CD4-positive, alpha-beta T cell treated with Interleukin-21 for 1 hour (primary cell): ENCODE results near the gene SNAI3.

Source experiments
- DNase-seq: peaks from one replicate; pipeline ENCODE4 v3.0.0-alpha.2; 2020

Gene SNAI3

DNA sequence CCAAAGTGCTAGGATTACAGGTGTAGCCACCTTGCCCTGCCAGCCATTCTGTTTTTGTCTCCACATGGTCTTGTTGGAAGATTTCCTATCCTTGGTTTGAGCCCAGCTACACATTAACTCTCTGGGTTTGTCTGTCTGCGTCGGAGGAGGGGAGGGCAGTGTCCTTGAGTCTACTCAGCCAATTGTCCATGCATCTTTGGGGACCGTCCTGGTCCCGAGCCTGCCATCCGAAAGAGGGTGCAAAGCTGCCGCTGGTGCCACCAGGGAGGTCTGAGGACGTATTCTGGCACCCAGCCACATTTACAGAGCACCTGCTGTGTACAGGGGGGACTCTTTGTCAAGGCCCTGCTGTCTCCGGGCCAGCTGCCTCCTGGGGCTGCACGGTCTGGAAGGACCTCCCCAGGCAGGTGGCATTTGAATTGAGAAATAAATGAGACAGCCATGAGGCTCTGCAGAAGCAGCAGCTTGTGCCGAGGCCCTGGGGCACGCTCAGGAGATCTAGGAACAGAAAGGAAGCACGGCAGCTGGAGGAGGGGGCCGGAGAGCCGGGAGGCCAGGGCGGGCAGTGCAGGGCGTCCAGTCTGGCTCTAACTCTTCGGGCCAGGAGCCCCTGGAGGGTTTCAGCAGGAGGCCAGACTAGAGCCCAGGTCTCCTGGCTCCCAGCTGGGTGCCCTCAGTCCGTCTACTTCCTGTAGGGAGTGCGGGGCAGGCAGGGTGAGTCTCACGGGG, 36.9 kb downstream of the SNAI3 start:
- DNase-seq, result no peak

DNA sequence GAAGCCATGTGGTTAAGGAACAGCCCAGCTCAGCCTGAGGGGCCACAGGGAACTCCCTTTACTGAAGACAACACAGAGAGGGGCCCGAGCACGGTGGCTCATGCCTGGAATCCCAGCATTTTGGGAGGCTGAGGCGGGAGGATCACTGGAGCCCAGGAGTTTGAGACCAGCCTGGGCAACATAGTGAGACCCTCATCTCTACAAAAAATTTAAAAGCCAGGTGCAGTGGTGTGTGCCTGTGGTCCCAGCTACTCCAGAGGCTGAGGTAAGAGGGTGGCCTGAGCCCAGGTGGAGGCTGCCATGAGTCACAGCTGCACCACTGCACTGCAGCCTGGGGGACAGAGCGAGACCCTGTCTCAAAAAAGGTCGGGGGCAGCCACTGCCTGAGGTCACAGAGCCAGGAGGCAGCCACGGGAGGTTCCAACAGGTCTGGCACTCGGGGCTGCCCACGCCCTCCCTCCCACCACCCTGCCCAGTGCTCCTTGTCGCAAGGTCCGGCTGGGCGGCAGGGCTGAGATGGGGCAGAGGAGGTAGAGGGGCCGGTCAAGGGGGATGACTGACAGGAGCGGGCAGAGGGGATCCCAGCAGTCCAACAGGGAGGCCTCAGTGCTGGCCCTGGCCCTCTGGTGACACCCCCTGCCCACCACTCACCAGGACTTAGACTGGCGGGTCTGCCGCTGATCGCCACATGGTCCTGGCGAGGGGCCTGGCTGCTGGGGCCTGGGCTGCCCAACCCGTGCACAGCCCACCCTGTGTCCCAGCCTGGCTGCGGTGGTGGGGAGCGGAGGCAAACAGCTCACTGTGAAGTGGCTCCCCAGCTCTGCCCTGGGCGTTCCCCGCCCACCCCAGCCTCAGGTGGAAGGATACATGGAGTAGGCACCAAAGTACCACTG, 38.9 kb downstream of the SNAI3 start:
- DNase-seq, result no peak

DNA sequence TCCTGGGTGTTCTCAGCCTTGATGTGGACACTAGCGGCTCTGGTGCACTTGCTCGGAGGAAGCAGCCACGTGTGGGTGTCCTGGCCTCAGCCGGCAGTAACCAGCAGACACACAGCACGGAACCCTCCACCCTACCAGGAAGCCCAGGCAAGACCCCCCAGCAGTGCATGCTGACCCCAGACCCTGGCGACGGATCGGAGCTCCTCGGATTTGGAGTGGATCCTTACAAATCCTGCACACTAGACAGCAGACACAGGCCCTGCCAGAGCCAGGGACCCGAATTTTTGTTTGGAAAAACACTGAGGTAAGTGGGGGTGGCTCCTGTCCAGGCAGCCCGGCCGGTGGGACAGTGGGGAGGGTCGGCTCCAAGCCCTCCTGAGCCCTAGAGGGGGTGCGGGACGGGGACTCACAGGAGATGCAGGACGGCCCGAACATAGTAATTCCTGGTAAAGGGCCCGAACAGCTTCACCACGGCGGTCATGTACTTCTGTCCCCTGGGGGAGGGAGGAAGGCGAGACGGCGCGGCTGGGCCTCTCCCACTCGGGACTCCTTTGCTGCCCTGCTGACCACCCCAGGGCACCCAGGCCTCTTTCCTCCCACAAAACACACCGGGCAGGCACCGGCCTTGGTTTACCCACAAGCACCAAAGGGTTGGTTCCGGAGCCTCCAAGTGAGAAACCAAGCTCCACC, 39.8 kb downstream of the SNAI3 start:
- DNase-seq, result no peak

DNA sequence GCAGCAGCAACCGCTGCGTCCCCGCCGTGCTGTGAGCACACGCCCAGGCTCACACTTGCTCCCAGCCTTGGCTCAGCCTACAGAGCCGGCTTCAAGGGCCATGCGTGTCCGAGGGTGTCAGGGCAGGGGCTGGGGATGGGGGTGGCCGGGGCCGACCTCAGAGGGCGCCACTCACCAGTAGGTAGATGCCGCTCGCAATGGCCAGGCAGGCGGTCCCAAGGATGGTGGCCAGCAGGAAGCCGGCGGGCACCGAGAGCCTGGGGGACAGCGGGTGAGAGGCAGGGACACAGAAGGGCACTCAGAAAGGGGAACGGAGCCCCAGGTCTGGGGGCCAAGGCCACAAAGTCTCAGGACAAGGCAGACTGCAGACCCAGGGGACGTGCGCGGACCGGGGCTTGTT, 40.4 kb downstream of the SNAI3 start:
- no peak for DNase-seq

DNA sequence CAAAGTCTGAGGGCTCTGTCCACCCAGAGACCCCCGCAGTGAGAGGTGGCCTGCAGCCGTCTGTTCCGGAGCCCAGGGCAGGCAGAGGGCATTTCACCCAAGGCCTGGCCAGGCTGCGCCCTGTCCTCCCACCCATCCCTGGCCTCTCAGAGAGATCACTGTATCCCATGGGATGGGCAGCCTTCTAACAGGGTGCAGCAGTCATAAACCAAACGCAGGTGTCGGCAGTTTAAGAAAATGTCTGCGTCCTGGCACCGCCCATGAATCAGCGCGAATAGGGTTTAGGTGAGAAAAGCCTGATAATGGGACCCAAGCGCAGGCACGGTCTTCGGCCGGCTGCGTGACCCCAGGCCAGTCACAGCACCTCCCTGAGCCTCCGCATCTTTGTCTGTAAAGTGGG, 40.9 kb downstream of the SNAI3 start:
- DNase-seq, result no peak

DNA sequence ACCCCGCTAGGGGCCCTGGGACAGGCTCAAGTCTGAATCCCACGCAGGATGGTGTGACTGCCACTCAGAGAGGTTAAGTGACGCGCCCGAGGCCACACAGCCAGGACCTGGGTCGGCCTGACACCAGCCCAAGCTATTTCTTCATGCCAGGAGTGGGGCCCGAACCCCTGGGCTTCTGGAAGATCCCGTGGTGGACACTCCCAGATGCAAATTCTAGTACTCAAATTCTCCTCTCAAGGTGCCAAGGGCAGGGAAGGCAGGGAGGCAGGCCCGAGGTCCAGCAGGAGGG, 42.7 kb downstream of the SNAI3 start:
- no peak for DNase-seq

DNA sequence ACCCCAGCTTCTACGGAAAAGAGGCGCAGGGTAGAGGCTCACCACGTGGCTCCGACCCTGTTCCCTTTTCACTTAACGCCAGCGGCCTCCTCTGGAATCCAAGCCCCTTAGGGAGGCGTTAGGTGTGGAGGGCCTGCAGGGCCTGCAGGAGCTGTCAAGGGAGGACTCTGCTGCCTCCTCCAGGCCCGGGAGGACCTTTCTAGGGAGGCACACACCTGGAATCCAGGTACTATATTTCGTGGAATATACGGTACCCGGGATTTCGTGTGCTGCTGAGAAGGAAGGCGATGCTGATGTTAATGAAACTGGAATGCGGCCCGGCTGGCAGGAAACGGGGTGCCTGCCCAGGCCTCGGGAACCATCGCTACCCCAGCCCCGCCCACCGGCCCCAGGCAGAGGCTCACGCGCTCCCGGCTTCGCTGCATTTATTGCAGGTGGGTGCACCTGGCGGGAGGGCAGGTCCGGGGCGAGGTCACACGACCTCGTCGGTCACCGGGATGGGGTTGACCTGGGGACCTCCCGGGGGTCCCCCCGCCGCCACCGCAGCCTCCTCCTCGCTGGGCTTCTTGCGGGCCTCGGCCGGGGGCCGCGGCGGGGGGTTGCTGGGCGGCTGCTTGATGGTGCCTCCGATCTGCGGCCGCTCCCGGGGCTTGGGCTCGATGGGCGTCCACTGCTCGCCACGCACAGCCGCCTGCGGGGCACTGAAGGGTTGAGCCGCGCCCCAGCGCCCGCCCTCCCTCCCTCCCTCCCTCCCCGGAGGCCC, 43.2 kb downstream of the SNAI3 start:
- DNase-seq, result no peak

DNA sequence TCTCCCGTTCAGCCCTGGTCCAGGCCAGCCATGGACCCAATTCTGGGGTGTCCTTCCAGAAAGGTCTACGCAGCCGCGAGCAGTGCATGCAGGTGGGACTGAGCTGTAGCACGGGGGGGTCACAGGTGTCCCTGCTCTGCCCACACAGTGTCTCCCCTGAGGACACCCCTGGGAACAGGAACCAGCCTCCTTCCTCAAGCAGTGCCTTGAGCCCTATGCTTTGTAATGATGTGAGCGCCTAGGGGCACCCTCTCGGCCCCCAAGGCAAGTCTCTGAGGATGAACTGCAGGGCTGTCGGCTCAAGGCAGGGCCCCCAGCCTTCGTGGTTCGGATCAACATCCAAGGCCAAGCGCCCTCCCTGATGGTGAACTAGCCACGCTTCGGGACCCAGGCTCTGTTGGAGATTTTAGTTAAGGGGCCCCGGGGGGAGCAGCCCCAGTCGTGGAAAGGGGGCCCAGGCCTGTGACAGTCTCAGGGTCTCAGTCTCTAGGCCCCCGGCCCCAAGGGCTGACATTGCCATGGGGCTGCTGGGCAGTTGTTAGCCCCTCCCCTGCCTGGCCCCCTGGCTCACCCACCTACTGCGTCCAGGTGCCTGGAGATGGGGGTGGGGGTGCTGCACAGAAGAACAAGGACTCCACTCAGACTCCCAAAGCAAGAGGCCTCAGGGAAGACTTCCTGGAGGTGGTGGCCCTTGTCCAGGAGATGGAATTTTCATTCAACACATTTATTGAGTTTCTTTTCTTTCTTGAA, 45.6 kb downstream of the SNAI3 start:
- DNase-seq, result no peak

DNA sequence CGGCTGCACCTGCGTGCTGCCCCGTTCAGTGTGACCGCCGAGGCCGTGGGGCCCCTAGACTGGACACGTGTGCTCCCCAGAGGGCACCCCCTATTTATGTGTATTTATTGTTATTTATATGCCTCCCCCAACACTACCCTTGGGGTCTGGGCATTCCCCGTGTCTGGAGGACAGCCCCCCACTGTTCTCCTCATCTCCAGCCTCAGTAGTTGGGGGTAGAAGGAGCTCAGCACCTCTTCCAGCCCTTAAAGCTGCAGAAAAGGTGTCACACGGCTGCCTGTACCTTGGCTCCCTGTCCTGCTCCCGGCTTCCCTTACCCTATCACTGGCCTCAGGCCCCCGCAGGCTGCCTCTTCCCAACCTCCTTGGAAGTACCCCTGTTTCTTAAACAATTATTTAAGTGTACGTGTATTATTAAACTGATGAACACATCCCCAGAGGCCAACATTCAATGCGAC, 46.2 kb downstream of the SNAI3 start:
- DNase-seq, result no peak

DNA sequence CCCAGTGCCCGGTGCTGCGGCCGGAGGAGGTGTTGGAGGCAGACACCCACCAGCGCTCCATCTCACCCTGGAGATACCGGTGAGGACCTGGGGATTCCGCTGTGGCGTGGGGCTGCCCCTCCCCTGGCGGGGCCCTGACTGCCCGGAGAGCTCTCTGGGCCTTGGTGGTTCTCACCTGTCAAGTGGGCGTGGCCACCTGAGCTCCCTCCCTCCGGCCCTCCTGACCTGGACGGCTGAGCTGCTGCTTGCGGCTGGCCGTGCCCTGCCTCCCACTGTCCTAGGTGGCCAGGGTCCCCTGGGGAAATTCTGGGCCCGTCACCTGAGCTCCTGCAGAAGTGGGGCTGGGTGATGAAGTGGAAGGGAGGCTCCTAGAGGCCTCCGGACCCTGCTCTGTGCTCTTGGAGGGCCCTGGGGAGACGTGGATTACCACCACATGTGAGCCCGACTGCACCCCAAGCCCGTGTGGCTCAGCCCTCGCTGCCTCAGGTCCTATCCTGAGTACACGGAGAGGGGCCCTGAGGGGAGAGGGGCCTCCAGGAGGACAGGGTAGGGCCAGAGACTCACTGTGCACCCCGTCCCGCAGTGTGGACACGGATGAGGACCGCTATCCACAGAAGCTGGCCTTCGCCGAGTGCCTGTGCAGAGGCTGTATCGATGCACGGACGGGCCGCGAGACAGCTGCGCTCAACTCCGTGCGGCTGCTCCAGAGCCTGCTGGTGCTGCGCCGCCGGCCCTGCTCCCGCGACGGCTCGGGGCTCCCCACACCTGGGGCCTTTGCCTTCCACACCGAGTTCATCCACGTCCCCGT, 46.9 kb downstream of the SNAI3 start:
- DNase-seq, result no peak

DNA sequence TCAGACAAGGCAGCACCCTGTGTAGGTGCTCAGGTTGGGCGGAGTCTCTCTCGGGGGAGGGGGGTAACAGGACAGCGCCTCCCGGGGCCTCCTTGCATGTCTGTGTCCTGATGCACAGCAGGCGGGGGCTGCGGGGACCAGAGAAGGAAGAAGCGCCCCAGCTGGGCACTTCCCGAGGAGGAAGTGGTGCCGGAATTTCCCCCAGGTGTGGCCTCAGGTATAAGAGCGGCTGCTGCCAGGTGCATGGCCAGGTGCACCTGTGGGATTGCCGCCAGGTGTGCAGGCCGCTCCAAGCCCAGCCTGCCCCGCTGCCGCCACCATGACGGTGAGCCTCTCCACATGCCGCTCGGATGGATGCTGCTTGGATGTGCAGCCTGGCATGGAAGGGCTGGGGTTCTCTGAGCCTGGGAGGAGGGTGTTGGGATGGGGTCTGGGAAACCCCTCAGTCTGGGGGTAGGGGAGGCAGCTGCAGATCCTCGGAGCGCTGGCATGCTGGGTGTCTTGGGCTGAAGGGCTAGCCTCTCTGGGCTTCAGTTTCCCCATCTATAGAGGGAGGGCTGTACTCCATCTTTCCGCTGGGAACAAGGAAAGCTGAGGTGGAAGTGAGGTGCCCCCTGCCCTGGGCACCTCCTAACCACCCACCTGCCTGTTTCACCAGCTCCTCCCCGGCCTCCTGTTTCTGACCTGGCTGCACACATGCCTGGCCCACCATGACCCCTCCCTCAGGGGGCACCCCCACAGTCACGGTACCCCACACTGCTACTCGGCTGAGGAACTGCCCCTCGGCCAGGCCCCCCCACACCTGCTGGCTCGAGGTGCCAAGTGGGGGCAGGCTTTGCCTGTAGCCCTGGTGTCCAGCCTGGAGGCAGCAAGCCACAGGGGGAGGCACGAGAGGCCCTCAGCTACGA, 47.7 kb downstream of the SNAI3 start, which contains the start of gene IL17C:
Gene IL17C, plus strand, starts transcription at position 250 of the 908 bp plus-strand sequence. Its CDS starts 70 bp downstream, at position 320.
- peak; percentile 53 for DNase-seq

DNA sequence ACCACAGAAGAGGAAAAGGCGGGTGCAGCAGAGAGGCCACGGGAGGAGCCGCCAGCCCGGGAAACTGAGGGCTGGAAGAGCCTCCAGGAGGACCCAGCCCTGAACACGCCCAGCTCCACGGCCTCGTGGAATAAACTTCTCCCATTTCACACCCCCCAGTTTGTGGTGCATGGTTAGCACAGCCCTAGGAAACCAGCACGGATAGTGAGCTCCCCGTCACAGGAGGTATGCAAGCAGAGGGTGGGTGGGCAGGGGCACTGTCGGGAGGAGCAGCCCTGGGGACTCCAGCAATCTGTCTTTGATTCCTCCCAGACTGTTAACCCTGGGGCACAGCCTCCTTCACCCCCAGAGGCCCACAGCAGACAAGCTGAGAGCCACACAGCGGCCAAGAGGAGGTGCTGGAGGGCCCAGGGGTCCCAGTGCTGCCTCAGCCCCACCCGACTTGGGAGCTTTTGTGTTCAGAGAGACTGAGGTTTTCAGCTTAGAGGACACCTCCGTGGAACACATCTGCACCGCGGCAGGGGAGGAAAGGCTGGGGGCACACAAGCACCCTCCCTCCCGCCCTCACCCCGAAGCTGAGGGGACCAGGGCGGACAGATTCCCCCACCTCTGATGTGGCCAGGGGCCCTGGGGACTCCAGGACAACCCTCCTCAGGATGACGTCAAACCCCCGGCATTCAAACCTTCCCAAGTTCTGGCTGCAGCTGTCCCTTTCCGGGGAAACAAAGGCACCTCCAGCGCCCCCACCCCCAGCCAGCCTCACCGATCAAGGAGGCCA, 49.6 kb downstream of the SNAI3 start:
- DNase-seq, result no peak

DNA sequence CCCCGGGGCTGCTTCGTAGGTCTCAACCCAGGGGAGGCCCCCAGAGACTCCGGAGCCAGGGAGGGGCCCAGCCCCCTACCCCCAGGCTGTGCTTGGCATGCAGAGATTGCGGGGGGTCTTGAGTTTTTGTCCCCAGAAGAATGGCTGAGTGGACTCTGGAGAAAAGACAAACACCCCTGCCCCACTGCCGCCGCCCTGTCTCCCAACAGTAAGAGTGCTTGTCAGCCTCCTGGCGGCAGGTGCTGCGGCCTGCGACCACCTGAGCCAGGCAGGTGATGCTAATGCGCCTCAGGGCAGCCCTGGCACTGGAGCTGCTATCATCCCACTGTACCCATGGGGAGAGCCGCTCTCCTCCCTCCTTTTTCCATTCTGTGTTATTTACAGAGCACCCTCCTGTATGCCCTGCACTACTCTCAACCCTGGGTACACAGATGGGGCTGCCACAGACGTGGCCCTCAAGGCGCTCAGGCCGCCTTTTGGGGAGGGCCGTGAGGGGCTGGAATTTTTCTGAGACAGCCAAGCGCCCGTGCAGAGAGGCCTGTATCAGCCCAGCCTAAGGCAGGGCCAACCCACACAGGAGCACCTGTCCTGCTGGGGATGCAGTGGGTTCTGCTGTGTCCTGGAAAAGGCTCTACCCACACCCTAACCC, 50.5 kb downstream of the SNAI3 start:
- DNase-seq, result no peak

DNA sequence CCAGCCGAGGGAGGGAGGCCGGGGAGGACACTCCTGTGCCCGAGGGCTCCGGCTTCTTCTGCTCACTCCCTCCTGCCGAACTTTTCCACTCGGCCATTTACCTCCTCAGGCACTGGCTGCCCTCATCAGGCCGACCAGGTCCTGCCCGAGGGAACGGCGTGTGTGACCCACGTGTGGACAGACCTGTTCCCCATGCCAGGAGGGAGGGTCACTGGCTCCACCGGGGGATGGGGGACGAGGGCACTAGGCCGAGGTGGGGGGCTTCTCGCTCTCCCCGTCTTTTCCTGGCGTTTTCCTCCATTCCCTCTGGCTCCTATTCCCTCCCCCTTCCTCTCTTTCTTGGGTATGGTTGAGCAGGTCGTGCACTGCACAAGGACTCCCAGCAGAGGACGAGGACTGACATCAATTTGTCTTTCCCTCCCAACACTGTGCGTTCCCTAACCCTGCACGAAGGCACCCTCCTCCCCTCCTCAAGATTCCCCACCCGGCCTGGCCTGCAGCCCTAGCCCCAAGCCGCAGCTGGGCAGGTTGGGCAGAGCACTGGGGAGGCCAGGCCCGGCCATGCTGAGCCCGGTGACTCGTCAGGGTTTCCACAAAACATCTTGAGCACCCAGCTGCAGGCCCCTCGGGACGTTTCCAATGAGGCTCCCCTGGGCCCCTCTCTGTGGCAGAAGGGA, 51.2 kb downstream of the SNAI3 start:
- no peak for DNase-seq

DNA sequence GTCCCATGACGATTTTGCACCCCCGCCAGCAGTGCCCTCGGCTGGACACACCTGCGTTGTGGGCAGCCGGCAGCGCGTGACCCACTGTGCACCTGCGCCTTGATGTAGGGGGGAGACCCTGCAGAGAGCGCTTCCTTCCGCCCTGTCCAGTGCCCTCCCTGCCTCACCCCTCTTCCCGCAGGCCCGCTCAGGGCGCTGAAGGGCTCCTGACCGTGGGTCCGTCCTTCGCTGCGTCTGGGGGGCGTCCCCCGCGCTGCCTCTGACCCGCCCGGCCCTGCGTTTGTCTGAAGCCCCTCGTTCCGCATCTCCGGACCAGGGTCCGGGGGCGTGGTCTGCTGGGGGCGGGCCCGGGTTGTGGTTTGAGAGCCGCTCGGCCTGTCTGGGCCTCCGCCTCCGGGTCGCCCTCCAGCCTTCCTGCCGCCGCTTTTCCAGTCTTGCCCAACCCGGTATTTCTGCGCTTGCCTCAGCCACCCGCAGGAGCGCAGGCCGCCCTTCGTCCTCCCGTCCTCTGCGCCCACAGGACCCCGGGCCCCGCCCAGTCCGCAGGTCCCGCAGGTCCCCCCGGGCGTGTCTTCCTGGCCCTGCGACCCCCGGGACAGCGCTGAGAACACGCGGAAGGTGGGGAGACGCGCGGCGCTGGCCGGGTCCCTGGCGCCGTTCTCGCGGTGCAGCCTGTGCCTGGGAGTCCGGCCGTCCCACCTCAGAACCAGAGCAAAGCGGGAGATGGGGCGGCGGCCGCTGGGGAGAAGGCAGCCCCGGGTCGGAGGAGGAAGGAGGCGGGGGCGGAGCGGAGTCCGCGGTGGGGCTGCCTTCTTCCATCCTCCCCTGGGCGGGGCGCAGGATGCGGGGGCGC, 51.9 kb downstream of the SNAI3 start:
- DNase-seq, result peak; percentile 53

DNA sequence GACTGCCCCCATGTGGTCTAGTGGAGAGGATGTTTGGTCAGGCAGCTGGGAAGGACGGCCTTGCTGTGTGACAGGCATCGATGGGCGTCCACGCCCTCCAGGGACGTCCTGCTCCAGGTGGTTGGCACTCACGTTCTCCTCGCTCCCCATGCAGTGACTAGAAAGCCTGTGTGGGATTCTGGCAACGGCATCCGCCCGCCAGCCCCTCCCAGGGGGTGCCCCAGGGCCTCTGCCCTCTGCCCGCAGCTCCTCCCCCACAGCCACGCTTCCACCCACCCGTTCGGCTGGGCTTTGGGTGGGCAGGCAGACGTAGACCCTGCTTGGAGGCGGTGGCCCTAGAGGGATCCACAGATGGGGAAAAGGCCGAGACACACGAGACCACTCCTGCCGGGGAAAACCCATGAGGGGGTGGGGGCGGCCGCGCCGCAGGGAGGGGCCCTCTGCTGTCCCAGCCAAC, 52.6 kb downstream of the SNAI3 start:
- peak; percentile 72 for DNase-seq

DNA sequence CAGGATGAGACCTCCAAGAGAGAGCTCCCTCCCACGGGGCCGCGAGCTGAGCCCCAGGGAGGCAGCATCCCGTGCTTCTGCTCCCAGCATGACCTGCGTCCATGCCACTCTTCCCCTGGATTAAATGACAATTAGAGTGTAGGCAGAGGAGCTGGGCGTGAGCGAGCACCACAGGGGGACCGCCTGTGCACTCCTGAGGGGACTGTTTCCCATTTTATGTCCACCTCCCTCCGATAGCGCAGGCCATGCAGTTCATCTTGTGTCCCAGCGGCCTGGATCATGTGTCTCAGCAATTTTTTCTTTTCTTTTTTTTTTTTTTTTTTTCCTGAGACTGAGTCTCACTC, 53.7 kb downstream of the SNAI3 start:
- no peak for DNase-seq
